CD4-positive, alpha-beta T cell (primary cell): Measurements from ENCODE around the gene GPR137C. TPM values are rescaled to one million over a fixed set of nuclear protein-coding genes. Genes with fewer than 3 reads are reported as not detected.
"Not testable (repeated sequence)": the region's sequence is repeated elsewhere in the genome, so short reads cannot be mapped to it uniquely, and the experiment has no call there.

ENCODE experiments used
- ATAC-seq: fragments of 200-7000 bp; cut with Tn5 transposase; one replicate; pipeline ENCODE4 v1.10.0; 2022; ENCODE audit warnings: mild to moderate bottlenecking; ENCODE audit not compliant: poor library complexity
- CTCF ChIA-PET: fragments of 350-600 bp; sonication (Branson Sonifier 250); formaldehyde crosslinking; loops from one replicate; lab custom pipeline; 2021; ENCODE audit warnings: antibody characterized with exemption, inconsistent platforms; lab: Charles Lee
- POLR2A ChIA-PET: fragments of 350-600 bp; sonication (Branson Sonifier 250); formaldehyde crosslinking; loops from one replicate; lab custom pipeline; 2021; ENCODE audit warnings: antibody characterized with exemption, inconsistent platforms; lab: Charles Lee
- DNase-seq, 14 experiments: peaks; one replicate each; pipeline ENCODE4 v3.0.0-alpha.2; 2013 to 2020; ENCODE audit warnings: mixed read lengths in 2 of 14
- H3K27ac ChIP-seq, 2 donors: one replicate each; pipeline versions ENCODE4 v1.5.1 to v1.7.0; 2013; ENCODE audit warnings: low read length in 2 of 2, low read depth in 1 of 2, mild to moderate bottlenecking in 1 of 2
- H3K27me3 ChIP-seq, 2 experiments: 1 replicate in 1 of 2; 2 replicates in 1 of 2; pipeline versions ENCODE4 v1.6.1 to v1.7.0; 2013; ENCODE audit warnings: low read length in 2 of 2, control low read depth in 1 of 2, mild to moderate bottlenecking in 1 of 2, moderate library complexity in 1 of 2; ENCODE audit not compliant: insufficient read depth in 2 of 2, control insufficient read depth in 1 of 2
- H3K36me3 ChIP-seq: one replicate; pipeline ENCODE4 v1.6.1; 2013; ENCODE audit warnings: low read length, control low read depth; ENCODE audit not compliant: insufficient read depth
- H3K4me1 ChIP-seq: one replicate; pipeline ENCODE4 v1.6.1; 2013; ENCODE audit warnings: low read length, control low read depth; ENCODE audit not compliant: insufficient read depth
- H3K4me3 ChIP-seq: one replicate; pipeline ENCODE4 v1.5.1; 2013; ENCODE audit warnings: mild to moderate bottlenecking, low read length, moderate library complexity
- H3K9me3 ChIP-seq, 2 experiments: 1 replicate in 1 of 2; 2 replicates in 1 of 2; pipeline versions ENCODE4 v1.6.1 to v1.7.0; 2013; ENCODE audit warnings: low read length in 2 of 2, mild to moderate bottlenecking in 2 of 2, control low read depth in 1 of 2, moderate library complexity in 1 of 2; ENCODE audit not compliant: control insufficient read depth in 1 of 2, insufficient read depth in 1 of 2
- H3K27ac Mint-ChIP-seq: one replicate; pipeline ENCODE4 v1.8.0; 2020; ENCODE audit warnings: mixed read lengths
- H3K27me3 Mint-ChIP-seq: one replicate; pipeline ENCODE4 v1.8.0; 2021; ENCODE audit warnings: mixed read lengths
- H3K36me3 Mint-ChIP-seq: one replicate; pipeline ENCODE4 v1.8.0; 2021; ENCODE audit warnings: low read depth, mixed read lengths
- H3K4me1 Mint-ChIP-seq: one replicate; pipeline ENCODE4 v1.8.0; 2021; ENCODE audit warnings: low read depth, mixed read lengths
- H3K4me3 Mint-ChIP-seq: one replicate; pipeline ENCODE4 v1.8.0; 2020; ENCODE audit warnings: mild to moderate bottlenecking, mixed read lengths
- H3K9me3 Mint-ChIP-seq: one replicate; pipeline ENCODE4 v1.8.0; 2020; ENCODE audit warnings: mixed read lengths
- CTCF ChIP-seq: fragments of 200-600 bp; IDR thresholded peaks from one replicate; pipeline ENCODE4 v1.8.0; 2022; ENCODE audit warnings: antibody characterized with exemption, mild to moderate bottlenecking
- intact Hi-C, 2 experiments: fragments of 100-400 bp; cut with DNase I in 1 of 2; cut with micrococcal nuclease in 1 of 2; formaldehyde crosslinking; loops; one replicate each; pipeline versions ENCODE4 v1.15.1 to v1.9.0; 2023 to 2025; cut with DNase I, micrococcal nuclease
- total RNA-seq, 174 experiments: library from RNA in 2 of 174; stranded (reverse) in 2 of 174; gene quantifications; one replicate each; pipeline ENCODE4 v1.2.3 and lab custom pipeline; 2021 to 2026

GPR137C gene
- total RNA-seq, 2 experiments from 2014 or later: 0.08 to 0.19 TPM

- ChIA-PET POLR2A (interaction anchor here (0.6 to 3.9 kb wide), 9 partner anchors 9 to 599 kb away, joined by 3 to 31 read pairs (median 3); partner anchors contain the start of genes DDHD1, ERO1A and GNPNAT1), CTCF (interaction anchor here (0.6 kb wide), 1 partner anchor 93 kb away, joined by 3 read pairs; no protein-coding TSS in a partner anchor)
- Mint-ChIP-seq H3K27me3 (peaks cover 15% of the 10 kb centered on the region), H3K36me3 (peaks cover 16% of the 10 kb centered on the region), H3K4me3 (peak overlapping the region; percentile 98), H3K27ac (peak overlapping the region; percentile 91), H3K4me1 (peaks cover 32% of the 10 kb centered on the region), H3K9me3 (no peaks in the 10 kb centered on the region)
- Histone ChIP-seq H3K4me3 (peak overlapping the region; percentile 95), H3K9me3 (no peaks in the 10 kb centered on the region), H3K36me3 (no peaks in the 10 kb centered on the region), H3K4me1 (peaks cover 32% of the 10 kb centered on the region), H3K27me3 (no peaks in the 10 kb centered on the region), H3K27ac (peak overlapping the region in 1 of 2 donors; percentile 43)
- no peak for ATAC-seq
- no peak for TF ChIP-seq CTCF
- peak; percentile 76 to 95 (median 84) for DNase-seq
- intact Hi-C loops: loop anchor here (2.0 to 10.0 kb wide), 10 partner anchors 101 to 601 kb away; partner anchors contain the start of genes DDHD1 (in 2 of the 2), PSMC6 (in 2 of the 2), GNPNAT1 (in 1 of the 2) and RTRAF (in 1 of the 2)
These were observed 1.3 kb downstream of the GPR137C start for GRCh38 chr14:52553671-52554575.

GRCh38 chr14:52558688-52559087 is 6.1 kb downstream of the GPR137C start:
- POLR2A ChIA-PET: no interaction called here
- intact Hi-C loops: loop anchor here (10.0 kb wide), 3 partner anchors 96 to 596 kb away; partner anchors contain the start of gene DDHD1 (in 1 of the 2)
- Mint-ChIP-seq H3K4me1 (peaks cover 5% of the 10 kb centered on the region), H3K36me3 (peaks cover 4% of the 10 kb centered on the region), H3K4me3 (no peak overlapping the region), H3K9me3 (no peaks in the 10 kb centered on the region), H3K27me3 (peaks cover 15% of the 10 kb centered on the region), H3K27ac (no peak overlapping the region)
- CTCF ChIA-PET: no interaction called here
- Histone ChIP-seq H3K4me1 (peaks cover 7% of the 10 kb centered on the region), H3K9me3 (no peaks in the 10 kb centered on the region), H3K36me3 (no peaks in the 10 kb centered on the region), H3K4me3 (no peak overlapping the region), H3K27me3 (no peaks in the 10 kb centered on the region), H3K27ac (no peak overlapping the region)
- ATAC-seq (no peak), DNase-seq (no peak)
- no peak for TF ChIP-seq CTCF

- POLR2A ChIA-PET: interaction anchor here (0.9 to 1.0 kb wide), 2 partner anchors 9 to 11 kb away, joined by 3 to 5 read pairs; partner anchors contain the start of genes GPR137C and TXNDC16
- H3K27me3 ChIP-seq: peaks cover 2 to 11% of the 10 kb centered on the region in 2 experiments
- TF ChIP-seq CTCF: no peak
- CTCF ChIA-PET: no interaction called here
- Mint-ChIP-seq H3K27ac (no peak overlapping the region), H3K9me3 (no peaks in the 10 kb centered on the region), H3K4me3 (no peak overlapping the region), H3K27me3 (peaks cover 9% of the 10 kb centered on the region), H3K4me1 (no peaks in the 10 kb centered on the region), H3K36me3 (no peaks in the 10 kb centered on the region)
- intact Hi-C loops: no loop called here
- ATAC-seq (no peak), DNase-seq (no peak)
- H3K4me3 ChIP-seq: no peak overlapping the region
- peaks cover 0 to 2% of the 10 kb centered on the region in 2 experiments for H3K9me3 ChIP-seq
- no peaks in the 10 kb centered on the region for H3K4me1 ChIP-seq
- H3K27ac ChIP-seq: no peak overlapping the region
- H3K36me3 ChIP-seq: no peaks in the 10 kb centered on the region
These were observed 10.5 kb downstream of the GPR137C start for GRCh38 chr14:52563120-52563519.

- H3K4me1 ChIP-seq, POLR2A ChIA-PET, H3K27ac Mint-ChIP-seq, H3K36me3 Mint-ChIP-seq, intact Hi-C loops, H3K4me3 ChIP-seq, H3K27ac ChIP-seq, H3K4me1 Mint-ChIP-seq, H3K4me3 Mint-ChIP-seq, ATAC-seq, DNase-seq, H3K36me3 ChIP-seq: not testable (repeated sequence)
- H3K9me3 ChIP-seq: peaks cover 0 to 14% of the 10 kb centered on the region in 2 experiments
- CTCF ChIA-PET: interaction anchor here (0.6 kb wide), 1 partner anchor 8 kb away, joined by 5 read pairs; no protein-coding TSS in a partner anchor
- H3K27me3 ChIP-seq: peaks cover 2 to 11% of the 10 kb centered on the region in 2 experiments
- Mint-ChIP-seq H3K9me3 (peaks cover 16% of the 10 kb centered on the region), H3K27me3 (peaks cover 18% of the 10 kb centered on the region)
These were observed 15.8 kb downstream of the GPR137C start for GRCh38 chr14:52568454-52568853.
